ENCODE measurements around the gene PRMT1. TPM values are rescaled to one million over a fixed set of nuclear protein-coding genes. Genes with fewer than 3 reads are reported as not detected.

The PRMT1 gene
- total and polyA plus RNA-seq, 2 of the 13 experiments (the other 11 are each of a cell fraction or from before 2014, with no cell fraction given), result 324 to 374 TPM

DNA sequence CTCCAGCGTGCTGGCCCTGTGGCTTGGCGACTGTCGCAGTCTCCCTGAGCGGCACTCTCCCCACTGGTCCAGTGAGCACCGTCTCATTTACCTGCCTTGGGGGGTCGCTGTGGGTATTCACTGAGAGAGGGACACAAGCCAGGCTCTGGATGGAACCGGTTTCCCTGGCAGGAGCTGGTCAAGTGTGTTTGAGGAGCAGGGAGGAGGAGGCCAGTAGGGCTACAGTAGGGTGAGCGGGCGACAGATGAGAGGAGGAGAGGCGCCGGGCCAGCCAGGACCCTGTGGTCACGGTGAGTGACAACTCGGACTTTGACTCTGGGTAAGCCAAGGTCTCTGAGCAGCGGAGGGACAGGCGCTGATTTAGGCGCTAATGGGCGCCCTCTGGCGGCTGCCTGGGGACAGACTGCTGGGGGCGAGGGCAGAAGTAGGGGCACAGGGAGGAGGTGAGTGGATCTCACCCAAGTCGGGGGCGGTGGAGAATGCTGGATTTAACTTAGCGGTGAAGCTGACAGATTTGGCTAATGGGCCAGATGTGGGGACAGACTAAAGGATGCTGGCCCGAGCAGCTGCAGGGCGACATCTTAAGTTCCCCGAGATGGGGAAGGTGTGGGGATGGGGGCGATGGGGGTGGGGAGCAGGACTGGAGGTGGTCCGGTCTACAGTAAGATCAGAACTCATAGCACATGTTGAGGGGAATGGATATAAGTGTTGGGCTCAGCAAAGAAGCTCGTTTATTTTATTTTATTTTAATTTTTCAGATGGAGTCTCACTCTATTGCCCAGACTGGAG, 4.7 kb upstream of the PRMT1 start (continued):
- TF ChIP-seq, protein P1, sequence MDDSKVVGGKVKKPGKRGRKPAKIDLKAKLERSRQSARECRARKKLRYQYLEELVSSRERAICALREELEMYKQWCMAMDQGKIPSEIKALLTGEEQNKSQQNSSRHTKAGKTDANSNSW (CRISPR knock-in tag; IDR thresholded peaks at IDR 0.05; ENCODE audit: borderline replicate concordance), result no peak
- TF ChIP-seq MZF1 (CRISPR knock-in tag; IDR thresholded peaks at IDR 0.05; ENCODE audit: borderline replicate concordance) (no peak), ZNF124 (CRISPR knock-in tag; IDR thresholded peaks at IDR 0.05) (0 out of 2 replicates have a peak, but pooled peaks have one; percentile 45), HNF4A (CRISPR knock-in tag; IDR thresholded peaks at IDR 0.05) (peak; percentile 94), ZNF549 (CRISPR knock-in tag; IDR thresholded peaks at IDR 0.05) (no peak), CENPX (CRISPR knock-in tag; IDR thresholded peaks at IDR 0.05) (no peak), SMAD1 (CRISPR knock-in tag; IDR thresholded peaks at IDR 0.05; ENCODE audit: borderline replicate concordance, low read depth) (peak; percentile 86; the same call in 1 of the 2 replicates), ZNF207 (IDR thresholded peaks at IDR 0.05; ENCODE audit: borderline replicate concordance) (no peak), ZNF34 (CRISPR knock-in tag; IDR thresholded peaks at IDR 0.05; ENCODE audit: borderline replicate concordance) (no peak), ETV6 (CRISPR knock-in tag; conservative IDR thresholded peaks at IDR 0.05) (no peak), ONECUT2 (CRISPR knock-in tag; IDR thresholded peaks at IDR 0.05) (no peak), ZNF777 (CRISPR knock-in tag; IDR thresholded peaks at IDR 0.05) (0 out of 2 replicates have a peak, but pooled peaks have one; percentile 17), ZNF747 (CRISPR knock-in tag; IDR thresholded peaks at IDR 0.05; ENCODE audit: borderline replicate concordance) (peak; percentile 29; the same call in 1 of the 2 replicates), MAFG (CRISPR knock-in tag; IDR thresholded peaks at IDR 0.05) (no peak), CBX2 (IDR thresholded peaks at IDR 0.05; ENCODE audit: low read depth, low read length) (no peak), CBX2 (CRISPR knock-in tag; IDR thresholded peaks at IDR 0.05; ENCODE audit: low read depth) (no peak), NONO (IDR thresholded peaks at IDR 0.05) (no peak), NONO (CRISPR knock-in tag; conservative IDR thresholded peaks at IDR 0.05) (peak; percentile 85)
- TF ChIP-seq, protein P2, sequence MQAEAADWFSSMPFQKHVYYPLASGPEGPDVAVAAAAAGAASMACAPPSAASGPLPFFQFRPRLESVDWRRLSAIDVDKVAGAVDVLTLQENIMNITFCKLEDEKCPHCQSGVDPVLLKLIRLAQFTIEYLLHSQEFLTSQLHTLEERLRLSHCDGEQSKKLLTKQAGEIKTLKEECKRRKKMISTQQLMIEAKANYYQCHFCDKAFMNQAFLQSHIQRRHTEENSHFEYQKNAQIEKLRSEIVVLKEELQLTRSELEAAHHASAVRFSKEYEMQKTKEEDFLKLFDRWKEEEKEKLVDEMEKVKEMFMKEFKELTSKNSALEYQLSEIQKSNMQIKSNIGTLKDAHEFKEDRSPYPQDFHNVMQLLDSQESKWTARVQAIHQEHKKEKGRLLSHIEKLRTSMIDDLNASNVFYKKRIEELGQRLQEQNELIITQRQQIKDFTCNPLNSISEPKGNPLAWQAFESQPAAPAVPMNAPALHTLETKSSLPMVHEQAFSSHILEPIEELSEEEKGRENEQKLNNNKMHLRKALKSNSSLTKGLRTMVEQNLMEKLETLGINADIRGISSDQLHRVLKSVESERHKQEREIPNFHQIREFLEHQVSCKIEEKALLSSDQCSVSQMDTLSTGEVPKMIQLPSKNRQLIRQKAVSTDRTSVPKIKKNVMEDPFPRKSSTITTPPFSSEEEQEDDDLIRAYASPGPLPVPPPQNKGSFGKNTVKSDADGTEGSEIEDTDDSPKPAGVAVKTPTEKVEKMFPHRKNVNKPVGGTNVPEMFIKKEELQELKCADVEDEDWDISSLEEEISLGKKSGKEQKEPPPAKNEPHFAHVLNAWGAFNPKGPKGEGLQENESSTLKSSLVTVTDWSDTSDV (CRISPR knock-in tag; IDR thresholded peaks at IDR 0.05), result no peak
- TF ChIP-seq, protein P3, sequence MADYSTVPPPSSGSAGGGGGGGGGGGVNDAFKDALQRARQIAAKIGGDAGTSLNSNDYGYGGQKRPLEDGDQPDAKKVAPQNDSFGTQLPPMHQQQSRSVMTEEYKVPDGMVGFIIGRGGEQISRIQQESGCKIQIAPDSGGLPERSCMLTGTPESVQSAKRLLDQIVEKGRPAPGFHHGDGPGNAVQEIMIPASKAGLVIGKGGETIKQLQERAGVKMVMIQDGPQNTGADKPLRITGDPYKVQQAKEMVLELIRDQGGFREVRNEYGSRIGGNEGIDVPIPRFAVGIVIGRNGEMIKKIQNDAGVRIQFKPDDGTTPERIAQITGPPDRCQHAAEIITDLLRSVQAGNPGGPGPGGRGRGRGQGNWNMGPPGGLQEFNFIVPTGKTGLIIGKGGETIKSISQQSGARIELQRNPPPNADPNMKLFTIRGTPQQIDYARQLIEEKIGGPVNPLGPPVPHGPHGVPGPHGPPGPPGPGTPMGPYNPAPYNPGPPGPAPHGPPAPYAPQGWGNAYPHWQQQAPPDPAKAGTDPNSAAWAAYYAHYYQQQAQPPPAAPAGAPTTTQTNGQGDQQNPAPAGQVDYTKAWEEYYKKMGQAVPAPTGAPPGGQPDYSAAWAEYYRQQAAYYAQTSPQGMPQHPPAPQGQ (CRISPR knock-in tag; IDR thresholded peaks at IDR 0.05; ENCODE audit: borderline replicate concordance), result no peak
- TF ChIP-seq, protein P4, sequence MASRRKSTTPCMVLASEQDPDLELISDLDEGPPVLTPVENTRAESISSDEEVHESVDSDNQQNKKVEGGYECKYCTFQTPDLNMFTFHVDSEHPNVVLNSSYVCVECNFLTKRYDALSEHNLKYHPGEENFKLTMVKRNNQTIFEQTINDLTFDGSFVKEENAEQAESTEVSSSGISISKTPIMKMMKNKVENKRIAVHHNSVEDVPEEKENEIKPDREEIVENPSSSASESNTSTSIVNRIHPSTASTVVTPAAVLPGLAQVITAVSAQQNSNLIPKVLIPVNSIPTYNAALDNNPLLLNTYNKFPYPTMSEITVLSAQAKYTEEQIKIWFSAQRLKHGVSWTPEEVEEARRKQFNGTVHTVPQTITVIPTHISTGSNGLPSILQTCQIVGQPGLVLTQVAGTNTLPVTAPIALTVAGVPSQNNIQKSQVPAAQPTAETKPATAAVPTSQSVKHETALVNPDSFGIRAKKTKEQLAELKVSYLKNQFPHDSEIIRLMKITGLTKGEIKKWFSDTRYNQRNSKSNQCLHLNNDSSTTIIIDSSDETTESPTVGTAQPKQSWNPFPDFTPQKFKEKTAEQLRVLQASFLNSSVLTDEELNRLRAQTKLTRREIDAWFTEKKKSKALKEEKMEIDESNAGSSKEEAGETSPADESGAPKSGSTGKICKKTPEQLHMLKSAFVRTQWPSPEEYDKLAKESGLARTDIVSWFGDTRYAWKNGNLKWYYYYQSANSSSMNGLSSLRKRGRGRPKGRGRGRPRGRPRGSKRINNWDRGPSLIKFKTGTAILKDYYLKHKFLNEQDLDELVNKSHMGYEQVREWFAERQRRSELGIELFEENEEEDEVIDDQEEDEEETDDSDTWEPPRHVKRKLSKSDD (CRISPR knock-in tag; IDR thresholded peaks at IDR 0.05; ENCODE audit: low read depth), result peak; percentile 69; the same call in 1 of the 2 replicates
- TF ChIP-seq, protein P5, sequence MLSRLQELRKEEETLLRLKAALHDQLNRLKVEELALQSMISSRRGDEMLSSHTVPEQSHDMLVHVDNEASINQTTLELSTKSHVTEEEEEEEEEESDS (CRISPR knock-in tag; IDR thresholded peaks at IDR 0.05; ENCODE audit: borderline replicate concordance), result no peak

Measured in HepG2 (cell line).